Osteocyte (in vitro differentiated cells): ENCODE results near the gene MIEF1. TPM values are rescaled to one million over a fixed set of nuclear protein-coding genes. Genes with fewer than 3 reads are reported as not detected.

Experiments
- DNase-seq: peaks from one replicate; pipeline ENCODE4 v3.0.0; 2021; ENCODE audit warnings: mixed read lengths; ENCODE audit not compliant: unreplicated experiment; ENCODE audit errors: extremely low spot score
- H3K27ac Mint-ChIP-seq: one replicate; pipeline ENCODE4 v1.8.0; 2021; ENCODE audit warnings: mild to moderate bottlenecking, mixed read lengths; ENCODE audit not compliant: unreplicated experiment
- H3K27me3 Mint-ChIP-seq: one replicate; pipeline ENCODE4 v1.8.0; 2021; ENCODE audit warnings: mixed read lengths; ENCODE audit not compliant: unreplicated experiment
- H3K36me3 Mint-ChIP-seq: one replicate; pipeline ENCODE4 v1.8.0; 2021; ENCODE audit warnings: mixed read lengths; ENCODE audit not compliant: unreplicated experiment
- H3K4me1 Mint-ChIP-seq: one replicate; pipeline ENCODE4 v1.8.0; 2021; ENCODE audit warnings: mixed read lengths; ENCODE audit not compliant: unreplicated experiment
- H3K4me3 Mint-ChIP-seq: one replicate; pipeline ENCODE4 v1.8.0; 2021; ENCODE audit warnings: mild to moderate bottlenecking, moderate library complexity, mixed read lengths; ENCODE audit not compliant: unreplicated experiment
- H3K9me3 Mint-ChIP-seq: one replicate; pipeline ENCODE4 v1.8.0; 2021; ENCODE audit warnings: mixed read lengths; ENCODE audit not compliant: unreplicated experiment
- CTCF ChIP-seq: fragments of 200-600 bp; sonication (generic); IDR thresholded peaks from 2 replicates; pipeline ENCODE4 v1.5.0; 2021; ENCODE audit warnings: antibody characterized with exemption, mild to moderate bottlenecking, moderate library complexity
- total RNA-seq: library from RNA; stranded (reverse); gene quantifications from 2 replicates; pipeline ENCODE4 v1.2.1, GENCODE V29; 2021

Gene MIEF1
- total RNA-seq, 1 donor from 2014 or later, result 25.8 TPM

GRCh38 chr22:39560127-39560526 lies 58.0 kb downstream of the MIEF1 start:
- Mint-ChIP-seq H3K27me3 (peaks cover 42% of the 10 kb centered on the region), H3K36me3 (no peaks in the 10 kb centered on the region), H3K9me3 (no peaks in the 10 kb centered on the region), H3K4me3 (no peak overlapping the region), H3K27ac (no peak overlapping the region), H3K4me1 (peaks cover 10% of the 10 kb centered on the region)
- TF ChIP-seq CTCF, result no peak
- DNase-seq, result no peak

- Mint-ChIP-seq H3K36me3 (no peaks in the 10 kb centered on the region), H3K4me3 (no peak overlapping the region), H3K27ac (no peak overlapping the region), H3K9me3 (no peaks in the 10 kb centered on the region), H3K4me1 (peaks cover 5% of the 10 kb centered on the region), H3K27me3 (peaks cover 22% of the 10 kb centered on the region)
- DNase-seq, result no peak
- TF ChIP-seq CTCF, result no peak
Observed at GRCh38 chr22:39562839-39563489, 60.9 kb downstream of the MIEF1 start.

- H3K36me3 Mint-ChIP-seq, result no peaks in the 10 kb centered on the region
- no peak for TF ChIP-seq CTCF
- H3K4me1 Mint-ChIP-seq, result peaks cover 4% of the 10 kb centered on the region
- H3K9me3 Mint-ChIP-seq, result no peaks in the 10 kb centered on the region
- H3K4me3 Mint-ChIP-seq, result no peak overlapping the region
- peaks cover 17% of the 10 kb centered on the region for H3K27me3 Mint-ChIP-seq
- H3K27ac Mint-ChIP-seq, result no peak overlapping the region
- no peak for DNase-seq
Observed at GRCh38 chr22:39563571-39564428, 61.7 kb downstream of the MIEF1 start.

DNA sequence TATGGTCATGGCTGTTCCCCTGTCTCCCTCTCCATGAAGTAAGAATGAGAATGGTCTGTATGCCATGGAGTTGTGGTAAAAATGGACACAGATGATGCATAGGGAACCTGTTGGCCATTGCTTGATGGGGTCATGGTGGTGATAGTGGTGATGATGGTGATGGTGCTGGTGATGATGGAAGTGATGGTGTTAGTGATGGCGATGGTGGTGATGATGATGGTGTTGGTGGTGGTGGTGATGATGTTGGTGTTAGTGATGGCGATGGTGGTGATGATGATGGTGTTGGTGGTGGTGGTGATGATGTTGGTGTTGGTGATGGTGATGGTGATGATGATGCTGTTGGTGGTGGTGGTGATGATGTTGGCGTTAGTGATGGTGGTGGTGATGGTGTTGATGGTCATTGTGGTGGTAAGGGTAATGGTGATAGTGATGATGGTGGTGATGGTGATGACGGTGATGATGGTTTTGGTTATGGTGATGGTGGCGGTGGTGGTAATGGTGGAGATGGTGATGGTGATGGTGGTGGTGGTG lies 63.4 kb downstream of the MIEF1 start:
- Mint-ChIP-seq H3K36me3 (no peaks in the 10 kb centered on the region), H3K27me3 (peaks cover 13% of the 10 kb centered on the region), H3K4me1 (no peaks in the 10 kb centered on the region), H3K27ac (no peak overlapping the region), H3K9me3 (no peaks in the 10 kb centered on the region), H3K4me3 (no peak overlapping the region)
- DNase-seq, result no peak
- no peak for TF ChIP-seq CTCF
